Measurements from ENCODE around the gene TBCD. TPM values are rescaled to one million over a fixed set of nuclear protein-coding genes. Genes with fewer than 3 reads are reported as not detected.

The TBCD gene
- 55.4 and 95.8 TPM in 2 replicates for total RNA-seq

DNA sequence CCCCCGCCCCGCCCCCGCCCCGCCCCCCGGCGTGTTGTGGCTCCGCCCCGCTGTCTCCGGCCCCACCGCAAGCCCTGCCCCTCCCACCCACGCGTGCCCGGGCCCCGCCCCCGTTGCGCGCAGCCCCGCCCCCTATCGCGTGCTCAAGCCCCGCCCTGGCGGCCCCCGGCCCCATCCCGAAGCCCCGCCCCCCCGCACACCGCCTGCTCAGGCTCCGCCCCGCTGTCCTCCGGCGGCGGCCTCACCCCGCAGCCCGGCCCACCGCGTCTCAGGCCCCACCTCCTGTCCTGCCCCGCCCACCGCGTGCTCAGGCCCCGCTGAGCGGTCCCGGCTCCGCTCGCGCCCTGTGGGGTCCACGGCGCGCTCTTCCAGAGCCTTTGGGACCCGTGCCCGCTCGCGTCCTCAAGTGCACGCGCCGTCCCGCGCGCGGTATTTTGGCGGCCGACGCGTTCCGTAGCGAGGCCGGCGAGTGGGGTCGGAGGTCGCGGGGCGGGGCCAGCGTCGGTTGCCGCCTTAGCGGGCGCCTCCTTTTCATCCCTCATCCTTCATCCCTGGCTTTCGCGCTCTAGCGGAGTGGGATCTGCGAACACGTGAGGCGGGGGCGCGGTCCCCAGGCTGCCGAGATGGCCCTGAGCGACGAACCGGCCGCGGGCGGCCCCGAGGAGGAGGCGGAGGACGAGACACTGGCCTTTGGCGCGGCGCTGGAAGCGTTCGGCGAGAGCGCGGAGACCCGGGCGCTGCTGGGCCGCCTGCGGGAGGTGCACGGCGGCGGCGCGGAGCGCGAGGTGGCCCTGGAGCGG lies at the start of gene TBCD:
Gene TBCD (plus strand): TSS at position 495 of the 800 bp plus-strand sequence. CDS start 129 bp downstream, at position 624.

DNA sequence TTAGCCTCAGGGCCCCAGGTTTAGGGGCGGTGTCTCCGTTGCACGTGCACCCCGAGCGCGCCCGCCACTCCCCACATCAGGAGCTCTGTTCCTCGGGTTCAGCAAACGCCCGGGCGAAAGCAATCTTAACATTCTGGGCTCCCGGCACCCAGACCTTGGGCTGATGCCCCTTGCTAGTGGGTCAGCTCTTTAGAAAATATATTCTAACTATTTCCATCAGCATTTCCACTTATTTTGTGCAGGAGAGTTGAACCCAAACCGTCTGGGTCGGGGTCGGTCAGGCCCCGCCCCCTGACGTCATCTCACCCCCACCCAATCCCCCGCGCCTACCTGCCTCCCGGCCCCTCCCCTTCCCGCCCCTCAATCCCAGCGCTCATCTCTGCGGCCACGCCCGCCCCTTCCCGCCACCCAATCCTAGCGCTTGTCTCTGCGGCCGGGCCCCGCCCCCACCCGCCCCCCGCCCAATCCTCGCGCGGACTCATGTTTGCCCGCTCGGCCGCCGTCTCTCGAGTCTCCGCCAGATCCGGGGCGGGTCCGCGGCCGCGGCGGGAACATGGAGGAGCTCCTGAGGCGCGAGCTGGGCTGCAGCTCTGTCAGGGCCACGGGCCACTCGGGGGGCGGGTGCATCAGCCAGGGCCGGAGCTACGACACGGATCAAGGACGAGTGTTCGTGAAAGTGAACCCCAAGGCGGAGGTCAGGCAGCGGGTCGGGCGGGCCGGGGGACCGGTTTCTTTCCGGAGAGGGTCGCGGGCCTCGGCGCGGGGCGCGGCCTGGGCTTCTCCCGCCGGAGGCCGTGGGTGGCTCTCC lies 35.5 kb upstream of the TBCD start, which contains the start of gene FN3KRP:
Gene FN3KRP (plus strand): TSS at position 504 of the 808 bp plus-strand sequence. CDS start 50 bp downstream, at position 554.

DNA sequence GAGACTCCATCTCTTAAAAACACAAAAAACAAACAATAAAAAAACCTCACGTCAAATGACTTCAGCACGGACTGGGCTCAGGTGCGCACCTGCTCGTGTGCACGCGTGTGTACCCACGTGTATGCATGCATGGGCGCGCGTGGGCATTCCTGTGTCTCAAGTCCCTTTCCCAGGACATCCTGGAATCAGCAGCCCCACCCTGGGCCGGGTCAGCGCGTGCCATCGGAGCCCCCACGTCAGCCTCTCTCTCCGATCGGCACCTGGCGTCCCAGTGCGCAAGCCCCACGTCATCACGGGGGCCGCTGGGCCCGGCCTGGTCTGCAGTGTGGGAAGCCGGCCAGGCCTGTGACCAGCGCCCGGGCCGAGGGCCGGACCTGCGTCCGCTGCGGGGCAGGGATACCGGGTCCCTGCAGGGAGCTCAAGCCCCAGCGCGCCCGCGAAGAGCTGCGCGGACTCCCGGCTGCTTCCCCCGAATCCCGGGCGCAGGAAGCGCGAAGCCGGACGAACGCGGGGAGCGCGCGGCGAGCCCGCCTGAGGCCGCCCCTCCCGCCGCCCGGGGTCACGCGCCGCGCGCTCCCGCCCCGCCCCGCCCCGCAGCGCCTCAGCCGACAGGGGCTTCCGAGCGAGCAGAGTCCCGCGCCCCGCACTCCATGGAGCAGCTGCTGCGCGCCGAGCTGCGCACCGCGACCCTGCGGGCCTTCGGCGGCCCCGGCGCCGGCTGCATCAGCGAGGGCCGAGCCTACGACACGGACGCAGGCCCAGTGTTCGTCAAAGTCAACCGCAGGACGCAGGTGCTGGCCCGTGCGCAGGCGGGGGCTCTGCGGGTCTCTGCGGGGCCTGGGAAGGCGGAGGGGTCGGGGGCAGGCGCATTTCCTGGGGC lies 16.6 kb upstream of the TBCD start, which contains the start of gene FN3K:
Gene FN3K (plus strand): TSS at position 629 of the 880 bp plus-strand sequence. CDS start 22 bp downstream, at position 651.

DNA sequence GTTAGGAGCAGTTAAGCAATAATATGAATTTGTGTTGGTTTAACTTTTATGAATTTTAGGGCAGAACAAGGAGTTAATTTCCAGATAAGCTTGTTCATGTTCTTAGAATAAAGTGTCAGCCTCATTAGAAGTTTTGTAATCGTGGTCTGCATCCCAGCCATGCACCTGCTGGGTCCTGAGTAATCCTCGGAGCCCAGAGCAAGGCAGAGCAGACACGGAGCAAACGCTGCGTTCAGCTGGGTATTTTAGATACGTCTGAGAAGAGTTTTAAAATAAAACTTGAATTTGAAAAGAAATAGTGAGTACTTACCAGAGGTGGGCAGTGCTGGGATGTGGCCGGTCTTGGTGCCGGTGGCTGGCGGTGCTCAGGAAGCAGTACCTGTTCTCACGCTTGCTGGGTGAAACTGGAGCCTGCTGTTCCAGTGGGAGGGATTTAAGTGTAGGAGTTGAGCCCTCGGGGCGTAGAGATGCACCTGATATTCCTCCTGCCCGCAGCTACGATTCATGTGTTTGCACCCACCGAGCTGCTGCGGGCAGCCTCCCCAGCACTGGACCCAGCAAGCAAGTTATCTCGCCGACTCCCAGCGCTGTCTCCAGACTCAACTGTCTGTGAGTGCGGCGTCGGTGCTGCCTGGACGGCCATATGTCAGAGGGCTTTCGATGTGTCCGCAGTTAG lies 87.9 kb downstream of the TBCD start, which contains the start of gene ZNF750:
Gene ZNF750 (minus strand): TSS at position 406 of the 676 bp plus-strand sequence. CDS start 7,568 bp downstream, outside the sequence.

Other genes with a start within 250 kb of the TBCD start
- gene FOXK2, start 232.3 kb upstream of the TBCD start, total RNA-seq: 30.6 and 41.6 TPM in 2 replicates
- gene WDR45B, start 103.6 kb upstream of the TBCD start, total RNA-seq: 67.0 and 75.7 TPM in 2 replicates
- gene RAB40B, start 53.4 kb upstream of the TBCD start, total RNA-seq: 14.0 and 17.0 TPM in 2 replicates
- 15.0 and 17.4 TPM in 2 replicates for gene FN3KRP, start 35.4 kb upstream of the TBCD start, total RNA-seq
- 0.99 and 1.1 TPM in 2 replicates for gene FN3K, start 16.4 kb upstream of the TBCD start, total RNA-seq
- 26.7 and 33.1 TPM in 2 replicates for gene ZNF750, start 88.0 kb downstream of the TBCD start, total RNA-seq

Measured in airway epithelial cell (primary cell).